GM18519 (cell line): ENCODE results near the gene SRPK2.
"Not testable (repeated sequence)": the region's sequence is repeated elsewhere in the genome, so short reads cannot be mapped to it uniquely, and the experiment has no call there.

Experiments
- ATAC-seq: cut with Tn5 transposase; IDR thresholded peaks from one replicate; pipeline ENCODE4 v1.9.1; 2021; ENCODE audit warnings: mild to moderate bottlenecking, moderate library complexity; ENCODE audit not compliant: unreplicated experiment, low FRiP score

Gene SRPK2

GRCh38 chr7:105345003-105345402, 43.7 kb downstream of the SRPK2 start:
- ATAC-seq = no peak

GRCh38 chr7:105339404-105340323, 49.1 kb downstream of the SRPK2 start:
- no peak for ATAC-seq

- no peak for ATAC-seq
Measured at GRCh38 chr7:105337529-105337928, 51.2 kb downstream of the SRPK2 start.

GRCh38 chr7:105336009-105336408, 52.7 kb downstream of the SRPK2 start:
- ATAC-seq = no peak

- not testable (repeated sequence) for ATAC-seq
Measured at GRCh38 chr7:105332661-105333060, 56.1 kb downstream of the SRPK2 start.

GRCh38 chr7:105330526-105330925, 58.2 kb downstream of the SRPK2 start:
- no peak for ATAC-seq

- ATAC-seq = no peak
Measured at GRCh38 chr7:105327201-105327600, 61.5 kb downstream of the SRPK2 start.

- peak; percentile 69 for ATAC-seq
Measured at GRCh38 chr7:105325216-105325904, 63.4 kb downstream of the SRPK2 start.

GRCh38 chr7:105324606-105325005, 64.1 kb downstream of the SRPK2 start:
- ATAC-seq = not testable (repeated sequence)

GRCh38 chr7:105323366-105323765, 65.4 kb downstream of the SRPK2 start:
- no peak for ATAC-seq

- ATAC-seq = no peak
Measured at GRCh38 chr7:105322655-105323277, 66.0 kb downstream of the SRPK2 start.

- no peak for ATAC-seq
Measured at GRCh38 chr7:105321754-105322455, 66.8 kb downstream of the SRPK2 start.

- ATAC-seq = no peak
Measured at GRCh38 chr7:105320896-105321295, 67.8 kb downstream of the SRPK2 start.

GRCh38 chr7:105319578-105319977, 69.1 kb downstream of the SRPK2 start:
- ATAC-seq = no peak

- ATAC-seq = no peak
Measured at GRCh38 chr7:105316578-105317344, 72.0 kb downstream of the SRPK2 start.

GRCh38 chr7:105315357-105315756, 73.4 kb downstream of the SRPK2 start:
- ATAC-seq = no peak

GRCh38 chr7:105309235-105310169, 79.2 kb downstream of the SRPK2 start:
- ATAC-seq = no peak

GRCh38 chr7:105307163-105307672, 81.5 kb downstream of the SRPK2 start:
- ATAC-seq = no peak
